Thyroid gland (tissue), 4 donors: ENCODE results near the gene PSMD11.

Experiments
- POLR2A ChIP-seq, 2 donors: fragments of 450-650 bp; IDR thresholded peaks; one replicate each; pipeline ENCODE4 v1.6.1; 2017; ENCODE audit warnings: antibody characterized with exemption in 2 of 2, mild to moderate bottlenecking in 2 of 2, moderate library complexity in 1 of 2
- TF ChIP-seq, protein P1 (sequence below), 6 experiments: fragments of 200-600 bp in 3 of 6; fragments of 450-650 bp in 3 of 6; sonication (generic) in 3 of 6; IDR thresholded peaks; one replicate each; pipeline ENCODE4 v1.5.1; 2016 to 2019; ENCODE audit warnings: antibody characterized with exemption in 6 of 6, mild to moderate bottlenecking in 2 of 6, inconsistent platforms in 1 of 6, moderate library complexity in 1 of 6

DNA sequence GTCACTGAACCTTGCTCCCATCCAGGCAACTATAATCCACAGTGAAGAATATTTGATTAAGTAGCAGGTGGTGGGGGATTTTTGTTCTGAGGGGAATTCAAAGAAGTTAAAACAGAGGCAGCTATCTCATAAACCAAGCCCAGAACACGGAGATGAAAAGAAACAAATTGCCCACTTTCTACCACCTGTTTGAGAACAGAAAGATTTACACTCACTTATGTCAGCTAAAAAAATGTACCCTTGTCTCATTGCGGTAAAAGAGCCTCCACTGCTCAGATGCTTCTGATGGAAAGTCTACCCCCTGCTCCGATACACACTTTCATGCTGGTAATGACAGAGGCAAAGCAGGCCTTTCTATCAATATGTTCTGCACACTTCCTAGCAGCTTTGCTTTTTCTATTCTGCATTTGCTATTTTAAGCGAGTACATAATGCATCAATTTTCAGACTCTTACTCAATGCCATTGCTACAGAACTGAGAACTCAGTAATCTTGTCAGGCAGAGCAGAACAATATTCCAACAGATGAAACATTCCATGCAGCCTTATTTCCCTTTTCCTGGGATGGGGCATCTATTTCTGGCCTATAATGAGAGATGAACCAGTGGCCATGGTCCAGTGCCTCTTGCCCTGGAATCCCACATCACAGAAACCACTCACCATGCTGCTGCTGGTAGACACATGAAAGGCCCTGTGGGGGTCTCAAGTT, 71.5 kb downstream of the PSMD11 start:
- TF ChIP-seq, protein P1, sequence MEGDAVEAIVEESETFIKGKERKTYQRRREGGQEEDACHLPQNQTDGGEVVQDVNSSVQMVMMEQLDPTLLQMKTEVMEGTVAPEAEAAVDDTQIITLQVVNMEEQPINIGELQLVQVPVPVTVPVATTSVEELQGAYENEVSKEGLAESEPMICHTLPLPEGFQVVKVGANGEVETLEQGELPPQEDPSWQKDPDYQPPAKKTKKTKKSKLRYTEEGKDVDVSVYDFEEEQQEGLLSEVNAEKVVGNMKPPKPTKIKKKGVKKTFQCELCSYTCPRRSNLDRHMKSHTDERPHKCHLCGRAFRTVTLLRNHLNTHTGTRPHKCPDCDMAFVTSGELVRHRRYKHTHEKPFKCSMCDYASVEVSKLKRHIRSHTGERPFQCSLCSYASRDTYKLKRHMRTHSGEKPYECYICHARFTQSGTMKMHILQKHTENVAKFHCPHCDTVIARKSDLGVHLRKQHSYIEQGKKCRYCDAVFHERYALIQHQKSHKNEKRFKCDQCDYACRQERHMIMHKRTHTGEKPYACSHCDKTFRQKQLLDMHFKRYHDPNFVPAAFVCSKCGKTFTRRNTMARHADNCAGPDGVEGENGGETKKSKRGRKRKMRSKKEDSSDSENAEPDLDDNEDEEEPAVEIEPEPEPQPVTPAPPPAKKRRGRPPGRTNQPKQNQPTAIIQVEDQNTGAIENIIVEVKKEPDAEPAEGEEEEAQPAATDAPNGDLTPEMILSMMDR (IDR thresholded peaks at IDR 0.05) = no peak
- no peak for TF ChIP-seq POLR2A (IDR thresholded peaks at IDR 0.05)
